SH-SY5Y (cell line): ENCODE results near the gene CAV1.

Source experiments
- GATA2 ChIP-seq: IDR thresholded peaks from 2 replicates; pipeline ENCODE4 v1.6.1; 2011; ENCODE audit warnings: mild to moderate bottlenecking, low read depth, low read length
- GATA3 ChIP-seq: IDR thresholded peaks from 2 replicates; pipeline ENCODE4 v1.6.1; 2011; ENCODE audit warnings: low read depth, mild to moderate bottlenecking, low read length, moderate library complexity

GRCh38 chr7:116524609-116525297 is at the start of gene CAV1:
- TF ChIP-seq GATA3: no peak
- TF ChIP-seq GATA2: no peak
